ENCODE data around the gene MAD1L1.
A peak's percentile ranks its signal among the peaks of the same experiment; 100 is the strongest.

Gene MAD1L1

GRCh38 chr7:1945558-1945957, 287.2 kb downstream of the MAD1L1 start:
- no peak for DNase-seq

- no peak for DNase-seq
These were observed 288.0 kb downstream of the MAD1L1 start for GRCh38 chr7:1944619-1945210.

- no peak for DNase-seq
These were observed 288.7 kb downstream of the MAD1L1 start for GRCh38 chr7:1943933-1944618.

GRCh38 chr7:1943326-1943725, 289.4 kb downstream of the MAD1L1 start:
- no peak for DNase-seq

GRCh38 chr7:1942941-1943289, 289.8 kb downstream of the MAD1L1 start:
- no peak for DNase-seq

GRCh38 chr7:1942243-1942940, 290.4 kb downstream of the MAD1L1 start:
- no peak for DNase-seq

- DNase-seq = no peak
These were observed 291.1 kb downstream of the MAD1L1 start for GRCh38 chr7:1941464-1942242.

- DNase-seq = peak in 1 of 58 donors; percentile 28
These were observed 291.9 kb downstream of the MAD1L1 start for GRCh38 chr7:1940863-1941262.

- peak in 9 of 58 donors; percentile 10 to 44 (median 22) for DNase-seq
These were observed 292.4 kb downstream of the MAD1L1 start for GRCh38 chr7:1940402-1940786.

- DNase-seq = no peak
These were observed 293.0 kb downstream of the MAD1L1 start for GRCh38 chr7:1939434-1940401.

GRCh38 chr7:1938788-1939433, 293.8 kb downstream of the MAD1L1 start:
- no peak for DNase-seq

- no peak for DNase-seq
These were observed 295.5 kb downstream of the MAD1L1 start for GRCh38 chr7:1937252-1937605.

- no peak for DNase-seq
These were observed 296.1 kb downstream of the MAD1L1 start for GRCh38 chr7:1936531-1937251.

GRCh38 chr7:1936006-1936310, 296.8 kb downstream of the MAD1L1 start:
- no peak for DNase-seq

GRCh38 chr7:1935176-1936005, 297.4 kb downstream of the MAD1L1 start:
- DNase-seq = no peak

GRCh38 chr7:1934756-1935155, 298.0 kb downstream of the MAD1L1 start:
- DNase-seq = no peak

- DNase-seq = no peak
These were observed 298.7 kb downstream of the MAD1L1 start for GRCh38 chr7:1934017-1934416.

- DNase-seq = no peak
These were observed 299.5 kb downstream of the MAD1L1 start for GRCh38 chr7:1933066-1933750.

Measured in anterior cingulate cortex (tissue), 58 donors.